Stomach (tissue), 9 donors: ENCODE data around the gene ARHGAP22. TPM values are rescaled to one million over a fixed set of nuclear protein-coding genes. Genes with fewer than 3 reads are reported as not detected.

Experiments used
- DNase-seq, 2 donors: peaks; one replicate each; pipeline versions ENCODE4 v3.0.0 to v3.0.0-alpha.2; 2013 to 2019
- H3K27ac ChIP-seq, 5 donors: fragments of 200-600 bp in 4 of 5; sonication (generic) in 4 of 5; one replicate each; pipeline ENCODE4 v1.5.1; 2013 to 2019; ENCODE audit warnings: mild to moderate bottlenecking in 1 of 5, moderate library complexity in 1 of 5
- H3K27me3 ChIP-seq, 3 donors: fragments of 200-600 bp; sonication (generic); one replicate each; pipeline ENCODE4 v1.5.1; 2017 to 2019; ENCODE audit warnings: mixed run types in 1 of 3
- H3K36me3 ChIP-seq, 4 donors: fragments of 200-600 bp; sonication (generic); 1 replicate in 3 of 4; 2 replicates in 1 of 4; pipeline ENCODE4 v1.5.1; 2016 to 2019
- H3K4me1 ChIP-seq, 4 donors: fragments of 200-600 bp; sonication (generic); one replicate each; pipeline ENCODE4 v1.5.1; 2016 to 2019
- H3K4me3 ChIP-seq, 4 donors: fragments of 200-600 bp; sonication (generic) in 3 of 4; one replicate each; pipeline ENCODE4 v1.5.1; 2016 to 2019; ENCODE audit warnings: mild to moderate bottlenecking in 1 of 4
- H3K9me3 ChIP-seq, 4 donors: fragments of 200-600 bp; sonication (generic); one replicate each; pipeline ENCODE4 v1.5.1; 2016 to 2019
- EP300 ChIP-seq: sonication (generic); formaldehyde crosslinking; IDR thresholded peaks from one replicate; pipeline ENCODE4 v1.6.1; 2017; ENCODE audit warnings: antibody characterized with exemption
- POLR2A ChIP-seq, 4 donors: fragments of 450-650 bp; IDR thresholded peaks; one replicate each; pipeline ENCODE4 v1.6.1; 2016; ENCODE audit warnings: antibody characterized with exemption in 4 of 4, control low read depth in 2 of 4, mild to moderate bottlenecking in 1 of 4, moderate library complexity in 1 of 4
- POLR2AphosphoS5 ChIP-seq, 3 donors: sonication (generic); formaldehyde crosslinking; IDR thresholded peaks; one replicate each; pipeline ENCODE4 v1.6.1; 2016; ENCODE audit warnings: antibody characterized with exemption in 3 of 3
- whole genome bisulfite sequencing, 5 donors: extraction: QIAGEN DNeasy Blood & Tissue Kit in 3 of 5; methylation state at CpG; one replicate each; pipeline versions ENCODE4 v1.1.5 to v1.1.7; 2013 to 2018; 5-methylcytosine and 5-hydroxymethylcytosine counted together
- intact Hi-C: fragments of 100-400 bp; cut with DNase I; formaldehyde crosslinking; loops from one replicate; pipeline ENCODE4 v1.15.1; 2023; ENCODE audit warnings: low total_unique reads
- polyA plus RNA-seq, 3 donors: library from polyadenylated mRNA; stranded (reverse); fragments of 200-250 nt; gene quantifications; one replicate each; pipeline ENCODE4 v1.2.3, GENCODE V29; 2013
- total RNA-seq, 5 donors: library from RNA; depleted of rRNA; stranded (reverse); fragments of >200 nt; gene quantifications; one replicate each; pipeline versions ENCODE4 v1.1.0 to v1.2.3, GENCODE V29; 2014 to 2016
- TF ChIP-seq, protein P1 (sequence below), 7 experiments: fragments of 450-650 bp in 4 of 7; fragments of 200-600 bp in 3 of 7; sonication (generic) in 3 of 7; IDR thresholded peaks; one replicate each; pipeline ENCODE4 v1.5.1; 2016 to 2019; ENCODE audit warnings: antibody characterized with exemption in 7 of 7, control low read depth in 2 of 7, mild to moderate bottlenecking in 1 of 7
- donor health status: healthy with polysubstance abuse.
- donor health status: Bipolar disorder and iron deficiency.
- donor health status: healthy.

Gene ARHGAP22
- total and polyA plus RNA-seq, 8 donors = 1.3 to 28.6 (median 2.2) TPM; not detected in 1

DNA sequence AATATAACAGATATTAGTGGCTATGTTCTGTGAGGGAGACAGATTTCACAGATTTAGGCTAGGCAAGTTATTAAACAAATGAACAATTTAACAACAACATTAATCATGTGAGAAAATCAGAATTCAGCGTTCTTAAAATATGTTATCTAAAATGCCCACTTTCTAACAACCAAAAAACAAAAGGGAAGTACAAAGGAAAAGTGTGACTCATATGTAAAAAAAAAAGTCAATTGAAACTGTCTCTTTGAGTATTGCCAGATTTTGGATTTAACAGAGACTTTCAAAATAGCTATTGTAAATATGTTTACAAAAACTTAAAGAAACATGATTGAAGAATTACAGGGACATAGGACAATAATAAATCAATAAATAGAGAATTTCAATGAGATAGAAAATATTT lies 34.8 kb upstream of the ARHGAP22 start:
- H3K27ac ChIP-seq = no peak overlapping the region
- peaks cover 0 to 8% (median 0%) of the 10 kb centered on the region in 4 donors for H3K4me1 ChIP-seq
- no peak for DNase-seq
- TF ChIP-seq, protein P1, sequence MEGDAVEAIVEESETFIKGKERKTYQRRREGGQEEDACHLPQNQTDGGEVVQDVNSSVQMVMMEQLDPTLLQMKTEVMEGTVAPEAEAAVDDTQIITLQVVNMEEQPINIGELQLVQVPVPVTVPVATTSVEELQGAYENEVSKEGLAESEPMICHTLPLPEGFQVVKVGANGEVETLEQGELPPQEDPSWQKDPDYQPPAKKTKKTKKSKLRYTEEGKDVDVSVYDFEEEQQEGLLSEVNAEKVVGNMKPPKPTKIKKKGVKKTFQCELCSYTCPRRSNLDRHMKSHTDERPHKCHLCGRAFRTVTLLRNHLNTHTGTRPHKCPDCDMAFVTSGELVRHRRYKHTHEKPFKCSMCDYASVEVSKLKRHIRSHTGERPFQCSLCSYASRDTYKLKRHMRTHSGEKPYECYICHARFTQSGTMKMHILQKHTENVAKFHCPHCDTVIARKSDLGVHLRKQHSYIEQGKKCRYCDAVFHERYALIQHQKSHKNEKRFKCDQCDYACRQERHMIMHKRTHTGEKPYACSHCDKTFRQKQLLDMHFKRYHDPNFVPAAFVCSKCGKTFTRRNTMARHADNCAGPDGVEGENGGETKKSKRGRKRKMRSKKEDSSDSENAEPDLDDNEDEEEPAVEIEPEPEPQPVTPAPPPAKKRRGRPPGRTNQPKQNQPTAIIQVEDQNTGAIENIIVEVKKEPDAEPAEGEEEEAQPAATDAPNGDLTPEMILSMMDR (IDR thresholded peaks at IDR 0.05) = no peak
- no peak for TF ChIP-seq EP300
- no peak for TF ChIP-seq POLR2A (IDR thresholded peaks at IDR 0.05)
- no peak for TF ChIP-seq POLR2AphosphoS5 (IDR thresholded peaks at IDR 0.05)
- peaks cover 0 to 19% (median 0%) of the 10 kb centered on the region in 3 donors for H3K27me3 ChIP-seq
- WGBS, 5 donors = 29 to 61% (median 44%) methylated on average over 1 of the region's 1 CpG
- intact Hi-C loops = no loop called here
- H3K36me3 ChIP-seq = no peaks in the 10 kb centered on the region
- H3K4me3 ChIP-seq = no peak overlapping the region
- H3K9me3 ChIP-seq = peaks cover 0 to 20% (median 6%) of the 10 kb centered on the region in 4 donors

DNA sequence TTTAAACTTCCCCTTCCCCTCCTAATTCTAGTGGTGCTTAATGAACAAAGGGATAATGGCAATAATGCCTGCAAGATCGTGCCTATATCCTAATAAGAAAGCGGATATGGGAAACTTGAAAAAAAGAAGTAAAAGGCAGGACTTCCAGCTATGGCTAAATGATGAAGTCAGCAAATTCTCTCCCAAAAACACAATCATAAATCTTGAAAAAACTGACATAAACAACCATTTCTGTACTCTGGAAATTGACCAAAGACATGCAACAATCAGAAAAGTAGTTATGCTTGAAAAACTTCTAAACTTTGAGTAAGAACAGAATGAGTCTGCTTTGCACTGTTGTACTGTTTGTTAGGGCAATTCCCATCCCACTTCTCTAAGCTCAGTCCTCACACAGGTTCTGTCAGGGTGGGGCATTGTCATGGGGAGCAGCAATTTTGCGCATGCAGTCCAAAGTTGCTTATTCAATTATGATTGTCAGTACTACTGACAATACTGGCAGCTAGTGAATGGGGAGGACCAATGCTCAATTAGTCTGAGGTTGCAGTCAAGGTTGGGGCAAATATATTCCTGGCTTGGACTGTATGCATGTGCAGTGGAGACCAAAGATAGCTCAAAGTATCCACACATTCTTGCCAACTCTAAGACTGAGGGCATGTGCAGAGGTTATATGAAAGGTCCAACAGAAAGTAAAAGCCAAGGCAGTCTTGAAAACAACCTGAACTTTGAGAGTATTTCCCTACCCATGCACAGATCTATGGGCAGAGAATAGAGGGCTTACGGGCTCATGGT lies 34.1 kb upstream of the ARHGAP22 start:
- TF ChIP-seq POLR2A (IDR thresholded peaks at IDR 0.05) (no peak), POLR2AphosphoS5 (IDR thresholded peaks at IDR 0.05) (no peak), EP300 (no peak)
- TF ChIP-seq, protein P1 (IDR thresholded peaks at IDR 0.05) = no peak
- H3K4me3 ChIP-seq = no peak overlapping the region
- H3K9me3 ChIP-seq = peaks cover 0 to 20% (median 6%) of the 10 kb centered on the region in 4 donors
- no peaks in the 10 kb centered on the region for H3K36me3 ChIP-seq
- H3K27ac ChIP-seq = no peak overlapping the region
- peaks cover 0 to 19% (median 0%) of the 10 kb centered on the region in 3 donors for H3K27me3 ChIP-seq
- no peak for DNase-seq
- peaks cover 0 to 14% (median 0%) of the 10 kb centered on the region in 4 donors for H3K4me1 ChIP-seq
- 76 to 81% (median 79%) methylated on average over 4 of the region's 4 CpGs for WGBS, 5 donors
- intact Hi-C loops = no loop called here

DNA sequence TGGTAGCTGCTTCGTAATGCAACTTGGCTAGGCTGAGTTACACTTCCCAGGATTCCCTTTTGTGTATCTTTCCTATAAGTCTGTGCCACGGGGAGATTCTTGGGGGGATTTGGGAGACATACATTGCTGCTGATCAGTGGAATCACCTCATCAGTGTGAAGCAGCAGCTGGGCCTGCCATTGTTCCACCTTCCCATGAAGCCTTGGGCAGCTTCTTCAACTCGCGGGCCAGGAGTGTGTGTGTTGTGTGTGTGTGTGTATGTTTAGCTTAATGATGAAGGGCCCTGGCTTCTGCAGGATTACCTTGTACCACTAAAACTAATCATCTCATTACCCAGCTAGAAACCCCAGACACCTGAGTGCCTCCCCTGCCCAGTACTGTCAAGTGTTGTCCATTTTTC lies 33.3 kb upstream of the ARHGAP22 start:
- DNase-seq = no peak
- H3K27ac ChIP-seq = no peak overlapping the region
- H3K36me3 ChIP-seq = no peaks in the 10 kb centered on the region
- no peak overlapping the region for H3K4me3 ChIP-seq
- H3K4me1 ChIP-seq = peaks cover 0 to 17% (median 0%) of the 10 kb centered on the region in 4 donors
- WGBS, 5 donors = 82 to 87% (median 85%) methylated on average over 4 of the region's 4 CpGs
- peaks cover 0 to 19% (median 0%) of the 10 kb centered on the region in 3 donors for H3K27me3 ChIP-seq
- peaks cover 0 to 18% (median 6%) of the 10 kb centered on the region in 4 donors for H3K9me3 ChIP-seq
- TF ChIP-seq EP300 = no peak
- TF ChIP-seq, protein P1 (IDR thresholded peaks at IDR 0.05) = no peak
- TF ChIP-seq POLR2A (IDR thresholded peaks at IDR 0.05) = no peak
- no peak for TF ChIP-seq POLR2AphosphoS5 (IDR thresholded peaks at IDR 0.05)
- intact Hi-C loops = no loop called here

DNA sequence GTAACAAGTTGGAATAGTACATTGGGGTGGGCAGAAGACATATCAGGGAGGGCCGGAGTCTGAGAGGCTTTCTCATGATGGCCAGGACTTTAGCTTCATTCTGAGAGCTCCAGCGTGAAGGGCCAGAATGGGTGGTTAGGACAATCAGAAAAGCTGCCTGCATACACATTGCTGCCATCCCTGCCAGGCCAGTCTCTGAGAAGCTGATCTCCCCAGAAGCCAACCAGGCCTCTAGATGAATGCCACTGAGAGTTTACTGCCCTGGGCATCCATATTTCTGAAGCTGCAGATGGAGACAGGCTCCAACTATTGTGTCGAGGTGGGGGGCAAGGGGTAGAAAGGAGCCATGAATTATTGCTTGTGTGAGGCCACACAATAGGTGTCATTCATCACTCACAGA lies 32.0 kb upstream of the ARHGAP22 start:
- DNase-seq = no peak
- Histone ChIP-seq H3K36me3 (no peaks in the 10 kb centered on the region), H3K4me3 (no peak overlapping the region), H3K27me3 (peaks cover 0 to 19% (median 0%) of the 10 kb centered on the region in 3 donors), H3K4me1 (peaks cover 0 to 17% (median 0%) of the 10 kb centered on the region in 4 donors), H3K9me3 (peaks cover 0 to 14% (median 6%) of the 10 kb centered on the region in 4 donors), H3K27ac (no peak overlapping the region)
- intact Hi-C loops = no loop called here
- WGBS, 5 donors = 77 to 89% (median 88%) methylated on average over 3 of the region's 3 CpGs
- no peak for TF ChIP-seq EP300
- no peak for TF ChIP-seq POLR2AphosphoS5 (IDR thresholded peaks at IDR 0.05)
- TF ChIP-seq, protein P1 (IDR thresholded peaks at IDR 0.05) = no peak
- TF ChIP-seq POLR2A (IDR thresholded peaks at IDR 0.05) = no peak
